SK-N-SH (cell line): ENCODE measurements around the gene TPST2. TPM values are rescaled to one million over a fixed set of nuclear protein-coding genes. Genes with fewer than 3 reads are reported as not detected.

ENCODE experiments used
- CTCF ChIA-PET: fragments of 300-600, 350-600 bp; formaldehyde crosslinking; extraction: SDS; loops from one replicate; lab custom pipeline; 2021; lab: Yijun Ruan, JAX
- POLR2A ChIA-PET: fragments of 350-600 bp; sonication (Branson Sonifier 250); formaldehyde crosslinking; extraction: SDS; loops from one replicate; lab custom pipeline; 2020; ENCODE audit warnings: antibody characterized with exemption, inconsistent platforms; lab: Yijun Ruan, JAX
- DNase-seq: peaks from one replicate; pipeline ENCODE4 v3.0.0; 2012
- H2AFZ ChIP-seq: fragments of 200-600 bp; sonication (generic); 2 replicates; pipeline ENCODE4 v1.8.1; 2016; ENCODE audit warnings: antibody characterized with exemption, mild to moderate bottlenecking, low read depth
- H3F3A ChIP-seq: fragments of 200-600 bp; sonication (generic); replicated peaks from 2 replicates; pipeline ENCODE3; 2016; ENCODE audit warnings: antibody characterized with exemption, mild to moderate bottlenecking; ENCODE audit not compliant: insufficient read depth
- H3K27ac ChIP-seq, 2 experiments: fragments of 200-500 bp in 1 of 2; fragments of 200-600 bp in 1 of 2; sonication (Bioruptor generic) in 1 of 2; sonication (generic), shearing (Covaris generic) in 1 of 2; 2 replicates each; pipeline versions ENCODE4 v1.5.1 to v1.6.1; 2014 to 2016; ENCODE audit warnings: low read depth in 2 of 2, inconsistent platforms in 1 of 2, low read length in 1 of 2, mild to moderate bottlenecking in 1 of 2, mixed read lengths in 1 of 2
- H3K27me3 ChIP-seq: fragments of 200-600 bp; sonication (generic), shearing (Covaris generic); 2 replicates; pipeline ENCODE4 v1.6.1; 2016; ENCODE audit warnings: mixed run types; ENCODE audit not compliant: insufficient read depth
- H3K36me3 ChIP-seq, 2 experiments: fragments of 200-500 bp in 1 of 2; fragments of 200-600 bp in 1 of 2; sonication (Bioruptor generic) in 1 of 2; sonication (generic) in 1 of 2; replicated peaks in 1 of 2; 2 replicates each; pipeline versions ENCODE3 to v1.5.1; 2014 to 2016; ENCODE audit warnings: low read length in 1 of 2, mild to moderate bottlenecking in 1 of 2; ENCODE audit not compliant: insufficient read depth in 2 of 2, control insufficient read depth in 1 of 2
- H3K4me1 ChIP-seq, 2 experiments: fragments of 200-500 bp in 1 of 2; fragments of 200-600 bp in 1 of 2; sonication (Bioruptor generic) in 1 of 2; sonication (generic), shearing (Covaris generic) in 1 of 2; 2 replicates each; pipeline versions ENCODE4 v1.5.1 to v1.6.1; 2014 to 2016; ENCODE audit warnings: low read depth in 1 of 2, low read length in 1 of 2, mixed run types in 1 of 2; ENCODE audit not compliant: insufficient read depth in 2 of 2, control insufficient read depth in 1 of 2
- H3K4me2 ChIP-seq: fragments of 200-600 bp; sonication (generic), shearing (Covaris generic); 2 replicates; pipeline ENCODE4 v1.6.1; 2017; ENCODE audit warnings: mixed run types
- H3K4me3 ChIP-seq, 2 experiments: fragments of 200-500 bp in 1 of 2; fragments of 200-600 bp in 1 of 2; sonication (Bioruptor generic) in 1 of 2; sonication (generic), shearing (Covaris generic) in 1 of 2; 2 replicates each; pipeline versions ENCODE4 v1.5.1 to v1.8.1; 2014 to 2016; ENCODE audit warnings: low read depth in 2 of 2, inconsistent platforms in 1 of 2, low read length in 1 of 2, mild to moderate bottlenecking in 1 of 2, mixed read lengths in 1 of 2, moderate library complexity in 1 of 2
- H3K79me2 ChIP-seq: fragments of 200-600 bp; sonication (generic); 2 replicates; pipeline ENCODE4 v1.8.1; 2017; ENCODE audit warnings: mild to moderate bottlenecking; ENCODE audit not compliant: insufficient read depth
- H3K9ac ChIP-seq: fragments of 200-600 bp; sonication (generic); 2 replicates; pipeline ENCODE4 v1.6.1; 2017; ENCODE audit warnings: mixed run types
- H3K9me2 ChIP-seq: fragments of 200-600 bp; sonication (generic); 2 replicates; pipeline ENCODE4 v1.6.1; 2017; ENCODE audit warnings: mixed run types
- H3K9me3 ChIP-seq: fragments of 200-600 bp; sonication (generic); 2 replicates; pipeline ENCODE4 v1.6.1; 2017; ENCODE audit warnings: mixed run types, mild to moderate bottlenecking, moderate library complexity
- H4K20me1 ChIP-seq: fragments of 200-600 bp; sonication (generic); 2 replicates; pipeline ENCODE4 v1.6.1; 2017; ENCODE audit warnings: mild to moderate bottlenecking, mixed run types; ENCODE audit not compliant: insufficient read depth
- ELF1 ChIP-seq: IDR thresholded peaks from 2 replicates; pipeline ENCODE4 v1.4.0; 2012
- FOXJ3 ChIP-seq: sonication (generic); formaldehyde crosslinking; IDR thresholded peaks from 2 replicates; pipeline ENCODE4 v1.5.1; 2020; ENCODE audit warnings: mild to moderate bottlenecking, missing genetic modification reagents
- JUND ChIP-seq: IDR thresholded peaks from 2 replicates; pipeline ENCODE4 v1.4.0; 2012
- MXI1 ChIP-seq: IDR thresholded peaks from 2 replicates; pipeline ENCODE4 v1.6.1; 2012; ENCODE audit warnings: mild to moderate bottlenecking, low read depth, low read length, improper control_type of control experiment
- NFIC ChIP-seq: IDR thresholded peaks from 2 replicates; pipeline ENCODE4 v1.4.0; 2012; ENCODE audit warnings: borderline replicate concordance
- RCOR1 ChIP-seq: fragments of 150-350 bp; IDR thresholded peaks from 2 replicates; pipeline ENCODE4 v1.6.1; 2017; ENCODE audit warnings: antibody characterized with exemption, low read length
- RFX5 ChIP-seq: IDR thresholded peaks from 2 replicates; pipeline ENCODE4 v1.6.1; 2012; ENCODE audit warnings: mild to moderate bottlenecking, improper control_type of control experiment, low read length
- RXRA ChIP-seq: IDR thresholded peaks from 2 replicates; pipeline ENCODE4 v1.4.0; 2012; ENCODE audit warnings: low read depth, mild to moderate bottlenecking, borderline replicate concordance
- TAF1 ChIP-seq: IDR thresholded peaks from 2 replicates; pipeline ENCODE4 v1.6.1; 2012; ENCODE audit warnings: low read depth, mild to moderate bottlenecking, low read length, moderate library complexity, borderline replicate concordance
- TEAD4 ChIP-seq: IDR thresholded peaks from 2 replicates; pipeline ENCODE4 v1.4.0; 2012; ENCODE audit warnings: mild to moderate bottlenecking, borderline replicate concordance; ENCODE audit not compliant: insufficient read depth
- YY1 ChIP-seq: IDR thresholded peaks from 2 replicates; pipeline ENCODE4 v1.4.0; 2012; ENCODE audit warnings: low read depth, mild to moderate bottlenecking
- WGBS: methylation state at CpG from one replicate; pipeline ENCODE4 v1.1.6; 2017; ENCODE audit warnings: low lambda C conversion rate; 5-methylcytosine and 5-hydroxymethylcytosine counted together
- polyA plus RNA-seq, 3 experiments: library from polyadenylated mRNA; depleted of rRNA; stranded (reverse); fragments of >200 nt; gene quantifications; 2 replicates each; pipeline ENCODE4 v1.2.3, GENCODE V29; 2012
- TF ChIP-seq, protein P1 (sequence below): IDR thresholded peaks from 2 replicates; pipeline ENCODE4 v1.4.0; 2012; ENCODE audit warnings: low read depth, borderline replicate concordance
- TF ChIP-seq, protein P2 (sequence below): fragments of 200-600 bp; sonication (generic); IDR thresholded peaks from 2 replicates; pipeline ENCODE4 v1.6.1; 2017; ENCODE audit warnings: antibody characterized with exemption, mild to moderate bottlenecking, moderate library complexity
- TF ChIP-seq, protein P3 (sequence below): IDR thresholded peaks from 2 replicates; pipeline ENCODE4 v1.4.0; 2012; ENCODE audit warnings: low read depth, borderline replicate concordance

Gene TPST2
- polyA plus RNA-seq, 1 of the 3 experiments (the other 2 are of a cell fraction), result 58.4 TPM

DNA sequence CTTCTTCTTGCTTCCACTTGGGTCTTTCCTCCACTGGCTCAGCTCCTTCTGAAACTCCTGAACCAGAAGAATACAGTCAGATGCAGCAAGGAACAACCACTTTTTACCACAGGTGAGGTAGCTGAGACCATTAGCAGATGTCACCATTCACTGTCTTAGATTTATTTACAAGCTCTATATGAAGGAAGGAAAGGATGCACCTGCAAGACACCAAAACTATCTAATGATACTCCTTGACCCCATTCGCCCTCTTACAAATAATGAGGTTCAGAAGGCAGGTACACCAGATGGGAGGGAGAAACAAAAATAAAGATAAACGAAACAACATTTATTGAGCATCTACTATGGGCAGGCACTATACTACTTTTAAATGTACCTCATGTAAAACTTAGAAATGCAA, 87.9 kb downstream of the TPST2 start (continued):
- TF ChIP-seq, protein P1, sequence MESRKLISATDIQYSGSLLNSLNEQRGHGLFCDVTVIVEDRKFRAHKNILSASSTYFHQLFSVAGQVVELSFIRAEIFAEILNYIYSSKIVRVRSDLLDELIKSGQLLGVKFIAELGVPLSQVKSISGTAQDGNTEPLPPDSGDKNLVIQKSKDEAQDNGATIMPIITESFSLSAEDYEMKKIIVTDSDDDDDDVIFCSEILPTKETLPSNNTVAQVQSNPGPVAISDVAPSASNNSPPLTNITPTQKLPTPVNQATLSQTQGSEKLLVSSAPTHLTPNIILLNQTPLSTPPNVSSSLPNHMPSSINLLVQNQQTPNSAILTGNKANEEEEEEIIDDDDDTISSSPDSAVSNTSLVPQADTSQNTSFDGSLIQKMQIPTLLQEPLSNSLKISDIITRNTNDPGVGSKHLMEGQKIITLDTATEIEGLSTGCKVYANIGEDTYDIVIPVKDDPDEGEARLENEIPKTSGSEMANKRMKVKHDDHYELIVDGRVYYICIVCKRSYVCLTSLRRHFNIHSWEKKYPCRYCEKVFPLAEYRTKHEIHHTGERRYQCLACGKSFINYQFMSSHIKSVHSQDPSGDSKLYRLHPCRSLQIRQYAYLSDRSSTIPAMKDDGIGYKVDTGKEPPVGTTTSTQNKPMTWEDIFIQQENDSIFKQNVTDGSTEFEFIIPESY, result no peak
- no peak for TF ChIP-seq NFIC
- no peak for TF ChIP-seq YY1
- TF ChIP-seq RXRA, result no peak

DNA sequence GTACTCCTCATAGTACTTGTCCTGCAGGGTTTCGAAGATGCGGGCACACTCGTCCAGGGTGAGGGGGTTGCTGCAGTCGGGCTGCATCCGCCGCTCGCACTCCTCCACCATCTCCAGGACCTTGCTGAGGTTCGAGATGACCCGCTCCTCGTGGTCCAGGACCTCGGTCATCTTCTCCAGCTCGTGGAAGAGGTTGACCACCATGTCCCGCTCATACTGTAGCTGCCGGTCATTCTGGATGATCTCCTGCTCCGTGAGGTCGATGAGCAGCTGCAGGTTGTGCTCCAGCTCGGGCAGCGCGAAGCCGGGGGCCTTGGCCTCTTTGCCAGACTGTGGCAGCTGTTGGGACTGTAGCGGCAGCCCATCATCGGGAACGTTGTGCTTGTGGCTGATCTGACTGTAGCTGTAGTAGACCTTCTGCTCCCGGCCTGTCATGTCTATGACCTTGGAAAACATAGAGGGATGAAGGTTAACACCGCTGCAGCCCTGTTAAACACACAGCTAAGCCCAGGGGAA, 90.7 kb downstream of the TPST2 start:
- H4K20me1 ChIP-seq, result no peaks in the 10 kb centered on the region
- ChIA-PET CTCF (no interaction called here), POLR2A (no interaction called here)
- peaks cover 68 to 73% of the 10 kb centered on the region in 2 experiments for H3K36me3 ChIP-seq
- H3K27ac ChIP-seq, result no peak overlapping the region
- peaks cover 15% of the 10 kb centered on the region for H3F3A ChIP-seq
- H3K9me2 ChIP-seq, result no peaks in the 10 kb centered on the region
- DNase-seq, result no peak
- no peaks in the 10 kb centered on the region for H3K9me3 ChIP-seq
- no peak overlapping the region for H3K9ac ChIP-seq
- no peak overlapping the region for H2AFZ ChIP-seq
- no peaks in the 10 kb centered on the region for H3K79me2 ChIP-seq
- no peak overlapping the region for H3K4me2 ChIP-seq
- no peaks in the 10 kb centered on the region for H3K4me1 ChIP-seq
- no peaks in the 10 kb centered on the region for H3K27me3 ChIP-seq
- 86% methylated on average over 11 of the region's 25 CpGs for WGBS
- TF ChIP-seq ELF1, result no peak
- TF ChIP-seq, protein P2, sequence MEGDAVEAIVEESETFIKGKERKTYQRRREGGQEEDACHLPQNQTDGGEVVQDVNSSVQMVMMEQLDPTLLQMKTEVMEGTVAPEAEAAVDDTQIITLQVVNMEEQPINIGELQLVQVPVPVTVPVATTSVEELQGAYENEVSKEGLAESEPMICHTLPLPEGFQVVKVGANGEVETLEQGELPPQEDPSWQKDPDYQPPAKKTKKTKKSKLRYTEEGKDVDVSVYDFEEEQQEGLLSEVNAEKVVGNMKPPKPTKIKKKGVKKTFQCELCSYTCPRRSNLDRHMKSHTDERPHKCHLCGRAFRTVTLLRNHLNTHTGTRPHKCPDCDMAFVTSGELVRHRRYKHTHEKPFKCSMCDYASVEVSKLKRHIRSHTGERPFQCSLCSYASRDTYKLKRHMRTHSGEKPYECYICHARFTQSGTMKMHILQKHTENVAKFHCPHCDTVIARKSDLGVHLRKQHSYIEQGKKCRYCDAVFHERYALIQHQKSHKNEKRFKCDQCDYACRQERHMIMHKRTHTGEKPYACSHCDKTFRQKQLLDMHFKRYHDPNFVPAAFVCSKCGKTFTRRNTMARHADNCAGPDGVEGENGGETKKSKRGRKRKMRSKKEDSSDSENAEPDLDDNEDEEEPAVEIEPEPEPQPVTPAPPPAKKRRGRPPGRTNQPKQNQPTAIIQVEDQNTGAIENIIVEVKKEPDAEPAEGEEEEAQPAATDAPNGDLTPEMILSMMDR, result no peak
- TF ChIP-seq TAF1, result no peak
- no peak for TF ChIP-seq MXI1
- no peak for TF ChIP-seq FOXJ3
- no peak for TF ChIP-seq RFX5
- TF ChIP-seq RCOR1, result no peak
- no peak for TF ChIP-seq JUND
- no peak for TF ChIP-seq YY1
- TF ChIP-seq TEAD4, result no peak
- TF ChIP-seq, protein P3, sequence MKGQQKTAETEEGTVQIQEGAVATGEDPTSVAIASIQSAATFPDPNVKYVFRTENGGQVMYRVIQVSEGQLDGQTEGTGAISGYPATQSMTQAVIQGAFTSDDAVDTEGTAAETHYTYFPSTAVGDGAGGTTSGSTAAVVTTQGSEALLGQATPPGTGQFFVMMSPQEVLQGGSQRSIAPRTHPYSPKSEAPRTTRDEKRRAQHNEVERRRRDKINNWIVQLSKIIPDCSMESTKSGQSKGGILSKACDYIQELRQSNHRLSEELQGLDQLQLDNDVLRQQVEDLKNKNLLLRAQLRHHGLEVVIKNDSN, result no peak
- H3K4me3 ChIP-seq, result no peak overlapping the region
